Endothelial cell of umbilical vein (primary cell): ENCODE data around the gene BTLA. TPM values are rescaled to one million over a fixed set of nuclear protein-coding genes. Genes with fewer than 3 reads are reported as not detected.

Experiments used
- BruUV-seq: library from RNA; stranded (reverse); fragments of 400-500 nt; replicated peaks from 2 replicates; lab custom pipeline; 2021; lab: Mats Ljungman, UMichigan
- CTCF ChIA-PET: fragments of 300-600, 350-600 bp; sonication (Branson Sonifier 250); formaldehyde crosslinking; loops from one replicate; lab custom pipeline; 2021; ENCODE audit warnings: antibody characterized with exemption, inconsistent platforms; lab: Charles Lee
- POLR2A ChIA-PET: fragments of 300-600, 350-600 bp; sonication (Branson Sonifier 250); formaldehyde crosslinking; loops from one replicate; lab custom pipeline; 2021; ENCODE audit warnings: antibody characterized with exemption, inconsistent platforms; lab: Charles Lee
- DNase-seq: peaks from one replicate; pipeline ENCODE4 v3.0.0-alpha.2; 2011; ENCODE audit warnings: low read depth, low spot score
- FAIRE-seq: peaks from 2 replicates; lab custom pipeline; 2011; peaks lifted over from hg19 to GRCh38; lab: Jason Lieb, UNC
- H2AFZ ChIP-seq: 2 replicates; pipeline ENCODE4 v1.6.0; 2012; ENCODE audit warnings: low read depth, low read length, control low read depth, inconsistent platforms
- H3K27ac ChIP-seq: 2 replicates; pipeline ENCODE4 v1.5.1; 2011; ENCODE audit warnings: low read depth, mild to moderate bottlenecking, control low read depth, low read length, moderate library complexity; ENCODE audit not compliant: insufficient read depth
- H3K27me3 ChIP-seq, 2 experiments: 2 replicates each; pipeline versions ENCODE4 v1.6.0 to v1.6.1; 2011; ENCODE audit warnings: low read length in 2 of 2, mixed read lengths in 1 of 2; ENCODE audit not compliant: control insufficient read depth in 2 of 2, insufficient read depth in 2 of 2
- H3K36me3 ChIP-seq, 2 experiments: 2 replicates in 1 of 2; 3 replicates in 1 of 2; pipeline ENCODE4 v1.5.1; 2011; ENCODE audit warnings: low read length in 2 of 2, mild to moderate bottlenecking in 1 of 2, moderate library complexity in 1 of 2; ENCODE audit not compliant: control insufficient read depth in 2 of 2, insufficient read depth in 2 of 2; ENCODE audit errors: extremely low read depth in 1 of 2
- H3K4me1 ChIP-seq: 3 replicates; pipeline ENCODE4 v1.5.1; 2011; ENCODE audit warnings: mild to moderate bottlenecking, low read length; ENCODE audit not compliant: control insufficient read depth, insufficient read depth; ENCODE audit errors: extremely low read depth
- H3K4me2 ChIP-seq: 2 replicates; pipeline ENCODE4 v1.6.1; 2011; ENCODE audit warnings: low read length, control low read depth, mixed read lengths; ENCODE audit not compliant: insufficient read depth
- H3K4me3 ChIP-seq, 3 experiments: fragments of 200-600 bp in 1 of 3; sonication (generic), shearing (Covaris generic) in 1 of 3; replicated peaks in 1 of 3; 2 replicates each; pipeline ENCODE4 v1.5.1; 2011 to 2016; ENCODE audit warnings: control low read depth in 3 of 3, low read length in 3 of 3, mild to moderate bottlenecking in 2 of 3, inconsistent platforms in 1 of 3, low read depth in 1 of 3, moderate library complexity in 1 of 3; ENCODE audit not compliant: insufficient read depth in 1 of 3
- H3K79me2 ChIP-seq: 2 replicates; pipeline ENCODE4 v1.6.0; 2012; ENCODE audit warnings: low read length, inconsistent platforms; ENCODE audit not compliant: control insufficient read depth, insufficient read depth
- H3K9ac ChIP-seq: replicated peaks from 2 replicates; pipeline ENCODE3; 2011; ENCODE audit warnings: low read length, control low read depth; ENCODE audit not compliant: insufficient read depth; ENCODE audit errors: extremely low read depth
- H3K9me1 ChIP-seq: replicated peaks from 3 replicates; pipeline ENCODE4 v1.6.0; 2011; ENCODE audit warnings: mild to moderate bottlenecking, low read length; ENCODE audit not compliant: control insufficient read depth, insufficient read depth; ENCODE audit errors: extremely low read depth
- H3K9me3 ChIP-seq: replicated peaks from 2 replicates; pipeline ENCODE4 v1.5.1; 2012; ENCODE audit warnings: low read length, inconsistent platforms; ENCODE audit not compliant: control insufficient read depth, insufficient read depth
- H4K20me1 ChIP-seq: replicated peaks from 2 replicates; pipeline ENCODE3; 2011; ENCODE audit warnings: mild to moderate bottlenecking, low read length; ENCODE audit not compliant: control insufficient read depth, insufficient read depth; ENCODE audit errors: extremely low read depth
- EZH2 ChIP-seq: IDR thresholded peaks from 2 replicates; pipeline ENCODE4 v1.6.1; 2012; ENCODE audit warnings: borderline replicate concordance, low read depth, mild to moderate bottlenecking, moderate library complexity, low read length, inconsistent platforms; ENCODE audit not compliant: severe bottlenecking
- FOS ChIP-seq: IDR thresholded peaks from 2 replicates; pipeline ENCODE4 v1.6.1; 2011; ENCODE audit warnings: mild to moderate bottlenecking, low read length, moderate library complexity, borderline replicate concordance; ENCODE audit not compliant: insufficient read depth
- GATA2 ChIP-seq: IDR thresholded peaks from 2 replicates; pipeline ENCODE4 v1.7.0; 2011; ENCODE audit warnings: low read depth, mild to moderate bottlenecking, moderate library complexity, mixed read lengths, low read length; ENCODE audit not compliant: insufficient read length, insufficient read depth
- JUN ChIP-seq: IDR thresholded peaks from 2 replicates; pipeline ENCODE4 v1.6.1; 2011; ENCODE audit warnings: borderline replicate concordance, low read depth; ENCODE audit not compliant: insufficient read length, insufficient read depth
- MYC ChIP-seq: IDR thresholded peaks from one replicate; pipeline ENCODE4 v1.6.1; 2011; ENCODE audit warnings: mild to moderate bottlenecking, low read depth, low read length
- POLR2A ChIP-seq: IDR thresholded peaks from 2 replicates; pipeline ENCODE4 v1.6.1; 2012; ENCODE audit warnings: low read depth, mild to moderate bottlenecking, control low read depth, low read length
- POLR2AphosphoS5 ChIP-seq: IDR thresholded peaks from 2 replicates; pipeline ENCODE4 v1.6.1; 2012; ENCODE audit warnings: low read depth, mild to moderate bottlenecking, control low read depth, low read length, moderate library complexity; ENCODE audit not compliant: insufficient read depth
- dilution Hi-C: fragments of 300-500 bp; cut with MboI; formaldehyde crosslinking; loops from one replicate; pipeline ENCODE4 v1.15.0; 2019; ENCODE audit warnings: low sequenced_read_pairs; ENCODE audit not compliant: extremely low pct_ligation_motif_present
- intact Hi-C: fragments of 100-400 bp; cut with micrococcal nuclease; formaldehyde crosslinking; loops from one replicate; pipeline ENCODE4 v1.10.0; 2022
- polyA plus RNA-seq, 4 experiments: library from polyadenylated mRNA; depleted of rRNA in 3 of 4; stranded (reverse) in 3 of 4; unstranded in 1 of 4; fragments of >200 nt; gene quantifications; 2 replicates each; pipeline versions ENCODE4 v1.2.1 to v1.2.3, GENCODE V29; 2011 to 2012; ENCODE audit warnings: missing spikeins in 1 of 4
- total RNA-seq: library from RNA; stranded (reverse); gene quantifications from 2 replicates; pipeline ENCODE4 v1.2.3, GENCODE V29; 2021
- TF ChIP-seq, protein P1 (sequence below), 2 donors: IDR thresholded peaks; 1 replicate in 1 of 2; 2 replicates in 1 of 2; pipeline ENCODE4 v1.5.1; 2011; ENCODE audit warnings: low read length in 2 of 2, mild to moderate bottlenecking in 2 of 2, moderate library complexity in 2 of 2, control low read depth in 1 of 2, inconsistent platforms in 1 of 2, low read depth in 1 of 2; ENCODE audit not compliant: insufficient read depth in 1 of 2; ENCODE audit errors: extremely low read depth in 1 of 2

Gene BTLA
- total and polyA plus RNA-seq, 2 donors (not counting 3 experiments of a cell fraction or from before 2014, with no cell fraction given): not detected

DNA sequence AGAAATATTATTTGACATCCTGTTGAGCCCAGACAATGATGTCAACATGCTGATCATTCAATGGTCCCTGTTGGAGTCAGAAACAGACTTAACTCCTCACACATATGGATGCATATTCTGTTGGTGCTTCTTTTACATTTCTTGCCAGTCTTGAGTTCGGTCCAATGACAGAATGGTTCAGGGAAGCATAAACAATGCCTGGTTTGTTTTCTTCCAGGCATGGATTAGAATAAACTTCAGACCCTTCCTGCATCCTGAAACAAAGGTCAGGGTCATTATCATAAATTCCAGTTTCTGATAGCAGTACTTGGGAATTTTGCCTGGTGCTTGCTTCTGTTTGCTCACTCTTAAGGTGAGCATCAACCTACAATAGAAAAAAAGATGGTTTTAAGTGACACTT is 33.3 kb downstream of the BTLA start:
- H3K27me3 ChIP-seq: no peaks in the 10 kb centered on the region
- DNase-seq (no peak), FAIRE-seq (no peak)
- H4K20me1 ChIP-seq: no peaks in the 10 kb centered on the region
- no peaks in the 10 kb centered on the region for H3K9me3 ChIP-seq
- intact Hi-C loops (no loop called here), dilution Hi-C loops (no loop called here)
- H3K9me1 ChIP-seq: no peaks in the 10 kb centered on the region
- H3K9ac ChIP-seq: no peak overlapping the region
- CTCF ChIA-PET: interaction anchor here (1.1 kb wide), 1 partner anchor 12 kb away, joined by 4 read pairs; no protein-coding TSS in a partner anchor
- H3K4me3 ChIP-seq: no peak overlapping the region
- no peaks in the 10 kb centered on the region for H3K79me2 ChIP-seq
- no peaks in the 10 kb centered on the region for H3K36me3 ChIP-seq
- BruUV-seq: no TSS peak
- no peaks in the 10 kb centered on the region for H3K4me1 ChIP-seq
- TF ChIP-seq GATA2 (no peak), JUN (no peak), POLR2AphosphoS5 (no peak), POLR2A (no peak), MYC (no peak), FOS (no peak), EZH2 (no peak)
- TF ChIP-seq, protein P1, sequence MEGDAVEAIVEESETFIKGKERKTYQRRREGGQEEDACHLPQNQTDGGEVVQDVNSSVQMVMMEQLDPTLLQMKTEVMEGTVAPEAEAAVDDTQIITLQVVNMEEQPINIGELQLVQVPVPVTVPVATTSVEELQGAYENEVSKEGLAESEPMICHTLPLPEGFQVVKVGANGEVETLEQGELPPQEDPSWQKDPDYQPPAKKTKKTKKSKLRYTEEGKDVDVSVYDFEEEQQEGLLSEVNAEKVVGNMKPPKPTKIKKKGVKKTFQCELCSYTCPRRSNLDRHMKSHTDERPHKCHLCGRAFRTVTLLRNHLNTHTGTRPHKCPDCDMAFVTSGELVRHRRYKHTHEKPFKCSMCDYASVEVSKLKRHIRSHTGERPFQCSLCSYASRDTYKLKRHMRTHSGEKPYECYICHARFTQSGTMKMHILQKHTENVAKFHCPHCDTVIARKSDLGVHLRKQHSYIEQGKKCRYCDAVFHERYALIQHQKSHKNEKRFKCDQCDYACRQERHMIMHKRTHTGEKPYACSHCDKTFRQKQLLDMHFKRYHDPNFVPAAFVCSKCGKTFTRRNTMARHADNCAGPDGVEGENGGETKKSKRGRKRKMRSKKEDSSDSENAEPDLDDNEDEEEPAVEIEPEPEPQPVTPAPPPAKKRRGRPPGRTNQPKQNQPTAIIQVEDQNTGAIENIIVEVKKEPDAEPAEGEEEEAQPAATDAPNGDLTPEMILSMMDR (IDR thresholded peaks at IDR 0.05; ENCODE audit: extremely low read depth in 1 of 2, insufficient read depth in 1 of 2, low read depth in 1 of 2, low read length in 2 of 2): no peak
- no peak overlapping the region for H2AFZ ChIP-seq
- POLR2A ChIA-PET: no interaction called here
- no peak overlapping the region for H3K27ac ChIP-seq
- H3K4me2 ChIP-seq: no peak overlapping the region
